WERI-Rb-1 (cell line): ENCODE measurements around the gene BRPF3.

ENCODE experiments used
- DNase-seq: peaks from one replicate; pipeline ENCODE4 v3.0.0-alpha.2; 2020
- H3K27ac ChIP-seq: fragments of 250-450 bp; sonication (Bioruptor Pico); 2 replicates; pipeline ENCODE4 v1.5.1; 2020; ENCODE audit warnings: mild to moderate bottlenecking, moderate library complexity
- H3K27me3 ChIP-seq: fragments of 250-450 bp; sonication (Bioruptor Pico); 2 replicates; pipeline ENCODE4 v1.5.1; 2021; ENCODE audit warnings: mild to moderate bottlenecking, low read depth, moderate library complexity; ENCODE audit not compliant: insufficient read depth, severe bottlenecking
- H3K36me3 ChIP-seq: fragments of 250-450 bp; sonication (Bioruptor Pico); 2 replicates; pipeline ENCODE4 v1.5.1; 2020; ENCODE audit warnings: mild to moderate bottlenecking, moderate library complexity
- H3K4me3 ChIP-seq: 2 replicates; pipeline ENCODE4 v1.5.1; 2011; ENCODE audit warnings: low read depth, mild to moderate bottlenecking, control low read depth, low read length
- H3K9me3 ChIP-seq: fragments of 250-450 bp; sonication (Bioruptor Pico); 2 replicates; pipeline ENCODE4 v1.5.1; 2021; ENCODE audit warnings: mild to moderate bottlenecking, moderate library complexity; ENCODE audit not compliant: severe bottlenecking
- CTCF ChIP-seq: IDR thresholded peaks from 2 replicates; pipeline ENCODE4 v1.5.1; 2011; ENCODE audit warnings: low read depth, mild to moderate bottlenecking, control low read depth, inconsistent platforms, low read length

Gene BRPF3

GRCh38 chr6:36155662-36156061 is 40.9 kb upstream of the BRPF3 start:
- peaks cover 6% of the 10 kb centered on the region for H3K9me3 ChIP-seq
- no peak overlapping the region for H3K27ac ChIP-seq
- H3K27me3 ChIP-seq: no peaks in the 10 kb centered on the region
- DNase-seq: no peak
- H3K36me3 ChIP-seq: no peaks in the 10 kb centered on the region
- H3K4me3 ChIP-seq: no peak overlapping the region
- TF ChIP-seq CTCF: no peak

- no peak for TF ChIP-seq CTCF
- Histone ChIP-seq H3K9me3 (peaks cover 6% of the 10 kb centered on the region), H3K27ac (no peak overlapping the region), H3K36me3 (no peaks in the 10 kb centered on the region), H3K4me3 (no peak overlapping the region), H3K27me3 (no peaks in the 10 kb centered on the region)
- DNase-seq: no peak
Observed at GRCh38 chr6:36160147-36160760, 36.3 kb upstream of the BRPF3 start.

- Histone ChIP-seq H3K4me3 (no peak overlapping the region), H3K9me3 (peaks cover 10% of the 10 kb centered on the region), H3K36me3 (no peaks in the 10 kb centered on the region), H3K27me3 (no peaks in the 10 kb centered on the region), H3K27ac (no peak overlapping the region)
- no peak for DNase-seq
- no peak for TF ChIP-seq CTCF
Observed at GRCh38 chr6:36169023-36170007, 27.2 kb upstream of the BRPF3 start.

GRCh38 chr6:36170704-36171103 is 25.8 kb upstream of the BRPF3 start:
- H3K36me3 ChIP-seq: no peaks in the 10 kb centered on the region
- no peak for DNase-seq
- H3K4me3 ChIP-seq: no peak overlapping the region
- TF ChIP-seq CTCF: no peak
- no peaks in the 10 kb centered on the region for H3K27me3 ChIP-seq
- H3K9me3 ChIP-seq: peaks cover 10% of the 10 kb centered on the region
- H3K27ac ChIP-seq: no peak overlapping the region

GRCh38 chr6:36171573-36171972 is 25.0 kb upstream of the BRPF3 start:
- no peaks in the 10 kb centered on the region for H3K36me3 ChIP-seq
- DNase-seq: no peak
- no peak overlapping the region for H3K4me3 ChIP-seq
- peaks cover 10% of the 10 kb centered on the region for H3K9me3 ChIP-seq
- no peaks in the 10 kb centered on the region for H3K27me3 ChIP-seq
- no peak for TF ChIP-seq CTCF
- no peak overlapping the region for H3K27ac ChIP-seq
